RWPE1 (cell line): ENCODE data around the gene SFT2D2.
"Not testable (repeated sequence)": the region's sequence is repeated elsewhere in the genome, so short reads cannot be mapped to it uniquely, and the experiment has no call there.

ENCODE experiments used
- CTCF ChIA-PET: fragments of 350-600 bp; sonication (Branson Sonifier 250); formaldehyde crosslinking; extraction: SDS; loops from one replicate; lab custom pipeline; 2021; lab: Yijun Ruan, JAX
- POLR2A ChIA-PET: fragments of 400-600 bp; formaldehyde crosslinking; extraction: SDS; loops from one replicate; lab custom pipeline; 2020; ENCODE audit warnings: antibody characterized with exemption; ENCODE audit not compliant: low non-redundant PET; lab: Yijun Ruan, JAX
- DNase-seq: peaks from one replicate; pipeline ENCODE4 v3.0.0; 2012; ENCODE audit warnings: low spot score
- H3K27ac ChIP-seq: fragments of 450-650 bp; 2 replicates; pipeline ENCODE4 v1.5.1; 2017
- CTCF ChIP-seq: fragments of 450-650 bp; conservative IDR thresholded peaks from 2 replicates; pipeline ENCODE4 v1.5.1; 2017; ENCODE audit warnings: low read depth, mild to moderate bottlenecking

The SFT2D2 gene

GRCh38 chr1:168225476-168226190 is at the start of gene SFT2D2:
Gene SFT2D2, plus strand, starts transcription at chr1:168226004. Its CDS starts 76 bp downstream, at chr1:168226080.
- DNase-seq, result peak; percentile 78
- peak within 1 kb of the TSS; percentile 77 for H3K27ac ChIP-seq
- ChIA-PET POLR2A (no interaction called here), CTCF (interaction anchor here (0.6 to 1.0 kb wide), 2 partner anchors 30 to 117 kb away, joined by 3 to 4 read pairs; no protein-coding TSS in a partner anchor)
- TF ChIP-seq CTCF, result no peak

- POLR2A ChIA-PET, result no interaction called here
Measured at GRCh38 chr1:168178227-168178637, 47.6 kb upstream of the SFT2D2 start.

DNA sequence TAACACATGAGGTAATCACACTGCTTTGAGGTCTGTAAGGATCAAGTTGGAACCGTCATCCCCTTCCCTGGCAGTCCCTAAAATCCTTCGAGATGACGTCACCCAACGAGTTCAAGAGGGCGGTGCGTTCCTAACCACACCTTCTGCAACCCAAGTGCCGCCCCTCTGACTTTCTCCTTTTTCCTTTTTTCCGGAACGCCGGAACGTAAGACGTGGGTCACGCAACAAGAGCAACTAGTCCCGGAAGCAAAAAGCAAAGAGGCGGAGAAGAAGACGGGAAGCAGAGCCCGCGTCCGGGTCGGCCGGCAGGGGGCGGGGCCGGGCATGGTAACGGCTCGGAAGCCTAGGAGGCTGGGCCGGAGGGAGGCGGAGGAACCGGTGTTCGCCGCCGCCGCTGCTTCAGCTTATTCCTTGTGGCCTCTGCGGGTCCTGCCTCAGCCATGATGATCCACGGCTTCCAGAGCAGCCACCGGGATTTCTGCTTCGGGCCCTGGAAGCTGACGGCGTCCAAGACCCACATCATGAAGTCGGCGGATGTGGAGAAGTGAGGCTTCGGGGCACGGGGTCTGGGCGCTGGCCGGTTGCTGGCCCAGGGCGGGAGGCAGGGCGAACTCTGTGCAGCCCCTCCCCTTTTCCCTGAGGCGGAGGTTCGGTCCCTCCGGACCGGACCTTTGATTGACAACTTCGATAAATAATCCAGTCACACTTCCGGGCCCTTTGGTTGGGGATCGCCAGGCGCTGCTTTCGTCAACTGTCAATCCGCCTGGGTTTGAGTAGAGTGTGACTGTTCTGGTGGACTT is 47.0 kb upstream of the SFT2D2 start, which contains the start of gene TIPRL:
TSS of gene TIPRL (plus strand) at position 325 of the 800 bp plus-strand sequence. CDS start at position 441, 116 bp downstream.
- peak; percentile 92 for DNase-seq
- POLR2A ChIA-PET, result interaction anchor here (0.7 kb wide), 1 partner anchor 56 kb away, joined by 3 read pairs; no protein-coding TSS in a partner anchor
- H3K27ac ChIP-seq, result peak within 1 kb of the TSS; percentile 95
- CTCF ChIA-PET, result interaction anchor here (0.7 kb wide), 1 partner anchor 49 kb away, joined by 3 read pairs; no protein-coding TSS in a partner anchor
- TF ChIP-seq CTCF, result peak; percentile 22; the same call in 1 of the 2 replicates

More at GRCh38 chr1:168178227-168178637, 47.6 kb upstream of the SFT2D2 start:
- TF ChIP-seq CTCF, result no peak
- DNase-seq, result no peak
- H3K27ac ChIP-seq, result peak overlapping the region; percentile 95
- CTCF ChIA-PET, result no interaction called here

DNA sequence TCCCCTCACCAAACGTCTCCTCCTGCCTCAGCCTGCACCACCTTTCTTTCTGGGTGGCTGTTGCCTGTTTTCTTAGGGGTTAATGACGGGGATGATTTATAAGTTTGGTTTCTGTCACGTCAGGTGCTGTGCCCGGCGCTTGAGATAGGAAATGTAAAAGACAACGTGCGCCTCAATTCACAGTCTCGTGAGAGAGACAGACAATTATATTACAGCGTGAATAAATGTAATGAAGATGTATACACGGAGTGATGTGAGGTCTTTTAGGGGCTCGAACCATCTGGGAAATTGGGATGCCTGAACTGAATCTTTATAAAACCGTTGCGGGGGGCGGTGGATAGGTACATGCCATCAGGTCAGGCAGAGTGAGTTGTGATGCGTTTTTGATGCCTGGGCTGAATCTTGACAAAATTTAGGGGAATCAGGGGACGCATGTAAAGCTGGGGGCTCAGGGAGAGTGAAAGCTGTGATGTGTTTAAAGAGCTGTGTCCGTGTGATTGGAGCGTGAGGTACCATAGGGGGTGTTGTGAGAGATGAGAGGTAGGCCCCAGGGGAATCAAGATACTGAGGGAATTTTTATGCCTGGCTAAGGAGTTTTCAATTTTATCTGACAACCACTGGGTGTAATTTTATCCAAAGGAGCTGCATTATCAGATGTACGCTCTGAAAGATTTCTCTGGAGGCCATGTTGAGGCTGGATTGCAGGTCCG is 46.2 kb upstream of the SFT2D2 start:
- peak; percentile 30 for DNase-seq
- H3K27ac ChIP-seq, result peak overlapping the region; percentile 95
- ChIA-PET POLR2A (interaction anchor here (0.7 kb wide), 1 partner anchor 55 kb away, joined by 3 read pairs; no protein-coding TSS in a partner anchor), CTCF (no interaction called here)
- no peak for TF ChIP-seq CTCF

DNA sequence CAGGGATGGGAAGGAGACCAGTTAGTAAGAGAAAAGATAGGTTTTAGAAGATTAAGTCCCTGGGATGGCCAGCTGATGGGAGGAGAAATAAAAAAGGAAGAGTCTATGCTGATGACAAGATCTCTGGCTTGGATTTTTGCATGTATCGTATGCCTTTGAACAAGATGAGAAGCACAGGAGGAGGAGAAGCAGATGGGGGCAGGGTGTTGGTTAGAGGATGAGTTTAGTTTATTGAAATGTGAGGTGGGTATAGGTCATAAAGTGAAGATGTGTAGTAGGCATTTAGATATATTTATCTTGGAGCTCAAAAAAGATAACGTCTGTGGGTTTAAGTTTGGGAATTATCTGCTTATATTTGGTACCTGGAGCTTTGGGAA is 45.7 kb upstream of the SFT2D2 start:
- peak; percentile 10 for DNase-seq
- TF ChIP-seq CTCF, result no peak
- peak overlapping the region; percentile 95 for H3K27ac ChIP-seq
- ChIA-PET CTCF (interaction anchor here (0.6 kb wide), 1 partner anchor 94 kb away, joined by 4 read pairs; no protein-coding TSS in a partner anchor), POLR2A (no interaction called here)

- CTCF ChIA-PET, POLR2A ChIA-PET, DNase-seq: not testable (repeated sequence)
- peak overlapping the region; percentile 51 for H3K27ac ChIP-seq
Measured at GRCh38 chr1:168181063-168181720, 44.6 kb upstream of the SFT2D2 start.
